ENCODE results near the gene FBXO7.

GRCh38 chr22:32492111-32492510, 17.5 kb downstream of the FBXO7 start:
- TF ChIP-seq CTCF (IDR thresholded peaks at IDR 0.05; ENCODE audit: poor library complexity), result no peak
- TF ChIP-seq EZH2 (IDR thresholded peaks at IDR 0.05; ENCODE audit: borderline replicate concordance), result no peak
- TF ChIP-seq EZH2phosphoT487 (IDR thresholded peaks at IDR 0.05; ENCODE audit: low read depth, severe bottlenecking, unreplicated experiment), result no peak

Measured in hepatocyte (in vitro differentiated cells).